Cardiac fibroblast (primary cell): ENCODE results near the gene RIT2.

Source experiments
- DNase-seq, 2 donors: peaks; one replicate each; pipeline versions ENCODE4 v3.0.0 to v3.0.0-alpha.2; 2010; ENCODE audit warnings: low read depth in 2 of 2
- H3K4me3 ChIP-seq, 2 donors: replicated peaks in 1 of 2; 1 replicate in 1 of 2; 2 replicates in 1 of 2; pipeline ENCODE4 v1.5.1; 2011; ENCODE audit warnings: low read depth in 2 of 2, low read length in 2 of 2, mild to moderate bottlenecking in 2 of 2, moderate library complexity in 1 of 2
- TF ChIP-seq, protein P1 (sequence below): IDR thresholded peaks from one replicate; pipeline ENCODE4 v1.5.1; 2011; ENCODE audit warnings: low read depth, mild to moderate bottlenecking, low read length, inconsistent platforms

The RIT2 gene

DNA sequence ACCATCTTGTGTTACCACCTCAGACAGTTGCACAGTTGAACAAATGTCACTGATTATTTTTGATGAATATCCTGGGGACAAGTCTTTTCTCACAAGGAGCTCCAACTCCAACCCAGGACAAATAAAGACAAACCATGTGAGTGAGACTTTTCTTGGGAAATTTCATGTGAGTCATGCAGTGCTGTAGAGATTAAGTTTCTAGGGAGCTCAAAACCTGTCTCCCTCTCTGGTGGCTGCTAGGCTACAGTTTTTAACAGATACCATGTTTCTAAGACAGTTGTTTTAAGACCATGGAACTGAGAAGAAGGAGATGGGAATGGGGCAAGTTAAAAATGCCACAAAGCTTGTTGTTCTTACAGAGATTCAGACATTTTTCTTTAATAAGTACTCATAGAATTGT is 255.5 kb downstream of the RIT2 start:
- peak; percentile 36 to 65 for DNase-seq
- no peak overlapping the region for H3K4me3 ChIP-seq

GRCh38 chr18:42854558-42854957 is 260.9 kb downstream of the RIT2 start:
- TF ChIP-seq, protein P1, sequence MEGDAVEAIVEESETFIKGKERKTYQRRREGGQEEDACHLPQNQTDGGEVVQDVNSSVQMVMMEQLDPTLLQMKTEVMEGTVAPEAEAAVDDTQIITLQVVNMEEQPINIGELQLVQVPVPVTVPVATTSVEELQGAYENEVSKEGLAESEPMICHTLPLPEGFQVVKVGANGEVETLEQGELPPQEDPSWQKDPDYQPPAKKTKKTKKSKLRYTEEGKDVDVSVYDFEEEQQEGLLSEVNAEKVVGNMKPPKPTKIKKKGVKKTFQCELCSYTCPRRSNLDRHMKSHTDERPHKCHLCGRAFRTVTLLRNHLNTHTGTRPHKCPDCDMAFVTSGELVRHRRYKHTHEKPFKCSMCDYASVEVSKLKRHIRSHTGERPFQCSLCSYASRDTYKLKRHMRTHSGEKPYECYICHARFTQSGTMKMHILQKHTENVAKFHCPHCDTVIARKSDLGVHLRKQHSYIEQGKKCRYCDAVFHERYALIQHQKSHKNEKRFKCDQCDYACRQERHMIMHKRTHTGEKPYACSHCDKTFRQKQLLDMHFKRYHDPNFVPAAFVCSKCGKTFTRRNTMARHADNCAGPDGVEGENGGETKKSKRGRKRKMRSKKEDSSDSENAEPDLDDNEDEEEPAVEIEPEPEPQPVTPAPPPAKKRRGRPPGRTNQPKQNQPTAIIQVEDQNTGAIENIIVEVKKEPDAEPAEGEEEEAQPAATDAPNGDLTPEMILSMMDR, result no peak
- DNase-seq, result no peak
- H3K4me3 ChIP-seq, result no peak overlapping the region

More for the DNA sequence above, 255.5 kb downstream of the RIT2 start:
- TF ChIP-seq, protein P1, result no peak

GRCh38 chr18:42850174-42851083 is 265.1 kb downstream of the RIT2 start:
- TF ChIP-seq, protein P1, result no peak
- DNase-seq, result no peak
- H3K4me3 ChIP-seq, result no peak overlapping the region

DNA sequence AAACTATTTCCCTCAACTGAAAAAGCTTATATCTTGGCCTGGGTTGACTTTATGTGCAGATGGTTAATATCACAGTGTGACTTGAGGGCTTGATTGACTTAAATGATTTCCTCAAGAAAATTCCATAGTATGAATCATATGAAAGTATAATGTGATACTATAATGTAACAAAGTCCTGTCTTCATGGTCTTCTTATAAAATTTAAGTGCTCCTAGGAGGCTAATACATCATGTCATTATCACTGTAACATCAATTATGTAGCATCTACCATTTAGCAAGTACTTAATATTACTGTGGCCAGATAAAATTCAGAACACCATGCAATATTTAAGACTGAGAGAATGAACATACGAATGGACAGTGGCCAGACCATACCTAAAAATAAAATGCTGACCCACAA is 276.1 kb downstream of the RIT2 start:
- peak in 1 of 2 donors; percentile 37 for DNase-seq

GRCh38 chr18:42838546-42839145 is 276.8 kb downstream of the RIT2 start:
- DNase-seq, result no peak
- TF ChIP-seq, protein P1, result no peak
- no peak overlapping the region for H3K4me3 ChIP-seq

More for the DNA sequence above, 276.1 kb downstream of the RIT2 start:
- H3K4me3 ChIP-seq, result no peak overlapping the region
- TF ChIP-seq, protein P1, result no peak

DNA sequence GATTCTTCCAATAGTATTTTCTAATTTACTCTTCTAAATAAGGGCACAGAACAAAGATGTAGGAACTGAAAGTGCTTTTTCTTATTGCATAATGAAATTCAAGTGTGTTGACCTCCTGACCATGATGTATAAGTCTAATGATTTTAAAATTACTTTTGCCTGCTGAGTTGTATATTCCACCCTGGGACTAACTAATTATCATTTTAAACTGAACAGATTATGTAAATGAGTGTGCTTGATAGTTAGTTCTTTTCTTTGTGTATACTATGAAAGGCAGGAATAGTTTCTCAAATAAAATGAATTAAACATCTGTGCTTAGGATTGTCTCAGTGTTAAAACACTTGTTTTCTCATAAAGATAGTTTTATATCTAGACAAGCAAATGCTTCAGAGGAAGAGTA is 284.5 kb downstream of the RIT2 start:
- TF ChIP-seq, protein P1, result no peak
- no peak for DNase-seq
- no peak overlapping the region for H3K4me3 ChIP-seq
